ENCODE measurements around the gene GORASP1.

The GORASP1 gene

GRCh38 chr3:39094851-39095677, 12.4 kb downstream of the GORASP1 start:
- TF ChIP-seq, protein P1, sequence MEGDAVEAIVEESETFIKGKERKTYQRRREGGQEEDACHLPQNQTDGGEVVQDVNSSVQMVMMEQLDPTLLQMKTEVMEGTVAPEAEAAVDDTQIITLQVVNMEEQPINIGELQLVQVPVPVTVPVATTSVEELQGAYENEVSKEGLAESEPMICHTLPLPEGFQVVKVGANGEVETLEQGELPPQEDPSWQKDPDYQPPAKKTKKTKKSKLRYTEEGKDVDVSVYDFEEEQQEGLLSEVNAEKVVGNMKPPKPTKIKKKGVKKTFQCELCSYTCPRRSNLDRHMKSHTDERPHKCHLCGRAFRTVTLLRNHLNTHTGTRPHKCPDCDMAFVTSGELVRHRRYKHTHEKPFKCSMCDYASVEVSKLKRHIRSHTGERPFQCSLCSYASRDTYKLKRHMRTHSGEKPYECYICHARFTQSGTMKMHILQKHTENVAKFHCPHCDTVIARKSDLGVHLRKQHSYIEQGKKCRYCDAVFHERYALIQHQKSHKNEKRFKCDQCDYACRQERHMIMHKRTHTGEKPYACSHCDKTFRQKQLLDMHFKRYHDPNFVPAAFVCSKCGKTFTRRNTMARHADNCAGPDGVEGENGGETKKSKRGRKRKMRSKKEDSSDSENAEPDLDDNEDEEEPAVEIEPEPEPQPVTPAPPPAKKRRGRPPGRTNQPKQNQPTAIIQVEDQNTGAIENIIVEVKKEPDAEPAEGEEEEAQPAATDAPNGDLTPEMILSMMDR (IDR thresholded peaks at IDR 0.05; ENCODE audit: low read depth, low read length), result no peak
- H3K4me3 ChIP-seq (ENCODE audit: low read depth, low read length), result no peak overlapping the region

DNA sequence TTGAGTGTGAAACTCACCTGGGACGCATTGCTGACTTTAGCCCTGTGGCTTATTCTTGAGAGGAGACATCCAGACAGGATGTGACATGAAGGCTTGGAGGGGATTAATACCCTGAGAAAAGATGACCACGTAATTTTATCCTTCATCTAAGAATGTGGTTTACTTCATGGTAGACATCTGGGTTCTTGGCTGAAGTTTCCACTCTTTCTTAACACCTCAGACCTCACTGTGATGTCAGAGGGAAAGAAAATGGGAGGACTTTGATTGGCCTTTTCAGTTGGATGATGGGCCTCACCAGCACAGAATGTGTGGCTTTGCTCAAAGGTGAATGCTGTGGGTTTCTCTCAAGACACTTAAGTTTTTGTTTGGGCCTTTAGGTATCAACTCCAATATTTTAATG, 16.5 kb downstream of the GORASP1 start:
- TF ChIP-seq, protein P1 (IDR thresholded peaks at IDR 0.05; ENCODE audit: low read depth, low read length), result no peak
- H3K4me3 ChIP-seq (ENCODE audit: low read depth, low read length), result no peak overlapping the region

GRCh38 chr3:39088889-39089288, 18.5 kb downstream of the GORASP1 start:
- no peak overlapping the region for H3K4me3 ChIP-seq (ENCODE audit: low read depth, low read length)
- TF ChIP-seq, protein P1 (IDR thresholded peaks at IDR 0.05; ENCODE audit: low read depth, low read length), result no peak

- H3K4me3 ChIP-seq (ENCODE audit: low read depth, low read length), result no peak overlapping the region
- TF ChIP-seq, protein P1 (IDR thresholded peaks at IDR 0.05; ENCODE audit: low read depth, low read length), result no peak
Observed at GRCh38 chr3:39088456-39088855, 19.0 kb downstream of the GORASP1 start.

GRCh38 chr3:39086144-39086543, 21.3 kb downstream of the GORASP1 start:
- TF ChIP-seq, protein P1 (IDR thresholded peaks at IDR 0.05; ENCODE audit: low read depth, low read length), result no peak
- H3K4me3 ChIP-seq (ENCODE audit: low read depth, low read length), result no peak overlapping the region

DNA sequence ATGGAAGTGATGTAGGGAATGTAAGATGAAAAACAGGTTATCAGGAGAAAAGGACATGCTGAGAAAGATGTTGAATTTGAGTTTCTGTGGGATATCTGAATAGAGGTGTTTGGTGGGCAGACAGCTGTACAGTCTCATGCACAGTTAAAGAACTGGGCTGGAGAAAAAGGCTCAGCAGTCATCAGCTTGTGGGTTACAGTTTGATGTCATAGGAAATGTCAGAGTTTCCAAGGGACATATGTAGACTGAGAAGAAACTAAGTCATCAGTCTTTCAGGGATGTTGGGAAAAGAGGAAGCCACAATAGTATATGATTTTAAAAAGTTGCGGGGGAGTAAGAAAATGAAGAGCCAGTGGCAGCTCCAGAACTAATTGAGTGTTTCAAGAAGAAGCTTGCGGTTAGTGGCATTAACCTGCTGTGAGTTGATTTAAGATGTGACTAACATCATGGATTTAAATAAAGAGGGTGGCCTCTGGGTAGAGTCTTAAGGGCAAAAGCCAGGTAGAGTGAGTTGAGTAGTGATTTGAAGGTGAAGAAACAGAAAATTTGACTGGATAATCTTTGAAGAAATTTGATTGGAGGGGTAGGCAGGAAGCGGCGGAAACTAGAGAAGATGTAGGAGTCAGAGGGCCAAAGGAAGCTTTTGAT, 24.6 kb downstream of the GORASP1 start:
- TF ChIP-seq, protein P1 (IDR thresholded peaks at IDR 0.05; ENCODE audit: low read depth, low read length), result no peak
- no peak overlapping the region for H3K4me3 ChIP-seq (ENCODE audit: low read depth, low read length)

DNA sequence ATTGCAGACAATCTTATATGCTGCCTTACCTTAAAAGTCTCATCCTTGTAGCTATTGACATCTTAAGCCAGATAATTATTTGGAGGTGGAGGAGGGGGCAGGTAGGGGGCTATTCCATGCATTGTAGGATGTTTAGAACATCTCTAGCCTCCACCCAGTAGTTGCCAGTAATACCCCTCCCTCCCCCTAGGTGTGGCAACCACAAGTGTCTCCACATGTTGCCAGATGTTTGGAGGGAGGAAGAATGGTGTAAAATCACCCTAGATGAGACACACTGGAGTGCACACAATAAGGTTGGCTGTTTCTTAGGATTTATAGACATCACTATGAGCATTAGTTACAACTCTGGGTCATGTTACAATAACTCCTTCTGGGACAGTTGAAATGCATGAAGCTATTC, 27.4 kb downstream of the GORASP1 start:
- TF ChIP-seq, protein P1 (IDR thresholded peaks at IDR 0.05; ENCODE audit: low read depth, low read length), result no peak
- H3K4me3 ChIP-seq (ENCODE audit: low read depth, low read length), result no peak overlapping the region

Data from WI38 (cell line).